Upper lobe of left lung (tissue), 6 donors: ENCODE results near the gene IL22RA2. TPM values are rescaled to one million over a fixed set of nuclear protein-coding genes. Genes with fewer than 3 reads are reported as not detected.

ENCODE experiments used
- ATAC-seq, 2 donors: fragments of 200-7000 bp; cut with Tn5 transposase; one replicate each; pipeline ENCODE4 v1.9.1; 2022; ENCODE audit warnings: mild to moderate bottlenecking in 2 of 2, moderate library complexity in 2 of 2; ENCODE audit not compliant: low FRiP score in 2 of 2
- DNase-seq, 2 donors: peaks; one replicate each; pipeline ENCODE4 v3.0.0-alpha.2; 2019 to 2020
- H3K27ac ChIP-seq, 4 donors: fragments of 200-600 bp; sonication (generic); one replicate each; pipeline ENCODE4 v1.5.1; 2016 to 2019
- H3K27me3 ChIP-seq, 4 donors: fragments of 200-600 bp; sonication (generic); one replicate each; pipeline ENCODE4 v1.5.1; 2017 to 2019
- H3K36me3 ChIP-seq, 4 donors: fragments of 200-600 bp; sonication (generic); one replicate each; pipeline ENCODE4 v1.5.1; 2016 to 2019
- H3K4me1 ChIP-seq, 4 donors: fragments of 200-600 bp; sonication (generic); one replicate each; pipeline ENCODE4 v1.5.1; 2018 to 2019
- H3K4me3 ChIP-seq, 4 donors: fragments of 200-600 bp; sonication (generic); one replicate each; pipeline ENCODE4 v1.5.1; 2017 to 2019; ENCODE audit warnings: mild to moderate bottlenecking in 2 of 4, moderate library complexity in 1 of 4
- H3K9me3 ChIP-seq, 4 donors: fragments of 200-600 bp; sonication (generic); one replicate each; pipeline ENCODE4 v1.5.1; 2018 to 2019
- EP300 ChIP-seq, 4 donors: sonication (generic); formaldehyde crosslinking; IDR thresholded peaks; one replicate each; pipeline ENCODE4 v1.5.1; 2017; ENCODE audit warnings: antibody characterized with exemption in 4 of 4, control low read depth in 2 of 4
- POLR2A ChIP-seq, 4 donors: fragments of 450-650 bp; IDR thresholded peaks; one replicate each; pipeline ENCODE4 v1.5.1; 2016 to 2017; ENCODE audit warnings: antibody characterized with exemption in 4 of 4, mild to moderate bottlenecking in 2 of 4
- POLR2AphosphoS5 ChIP-seq, 2 donors: sonication (generic); formaldehyde crosslinking; IDR thresholded peaks; one replicate each; pipeline ENCODE4 v1.5.1; 2017; ENCODE audit warnings: antibody characterized with exemption in 2 of 2
- WGBS, 2 donors: methylation state at CpG; one replicate each; pipeline ENCODE4 v1.1.5; 2017 to 2018; 5-methylcytosine and 5-hydroxymethylcytosine counted together
- total RNA-seq, 6 donors: library from RNA; depleted of rRNA in 4 of 6; stranded (reverse); fragments of >200 nt in 4 of 6; gene quantifications; one replicate each; pipeline versions ENCODE4 v1.1.0 to v1.2.1, GENCODE V29; 2016 to 2021
- TF ChIP-seq, protein P1 (sequence below), 6 experiments: fragments of 450-650 bp in 4 of 6; fragments of 200-600 bp in 2 of 6; sonication (generic) in 2 of 6; IDR thresholded peaks; one replicate each; pipeline ENCODE4 v1.5.1; 2016 to 2019; ENCODE audit warnings: antibody characterized with exemption in 6 of 6
- donor health status: DM: no; HTN: no; CAD: no; lungs with moderate emphysema.
- donor health status: DM: no; HTN: yes; CAD: no; lungs with severe emphysema.

The IL22RA2 gene
- total RNA-seq, 6 donors from 2014 or later: not detected

DNA sequence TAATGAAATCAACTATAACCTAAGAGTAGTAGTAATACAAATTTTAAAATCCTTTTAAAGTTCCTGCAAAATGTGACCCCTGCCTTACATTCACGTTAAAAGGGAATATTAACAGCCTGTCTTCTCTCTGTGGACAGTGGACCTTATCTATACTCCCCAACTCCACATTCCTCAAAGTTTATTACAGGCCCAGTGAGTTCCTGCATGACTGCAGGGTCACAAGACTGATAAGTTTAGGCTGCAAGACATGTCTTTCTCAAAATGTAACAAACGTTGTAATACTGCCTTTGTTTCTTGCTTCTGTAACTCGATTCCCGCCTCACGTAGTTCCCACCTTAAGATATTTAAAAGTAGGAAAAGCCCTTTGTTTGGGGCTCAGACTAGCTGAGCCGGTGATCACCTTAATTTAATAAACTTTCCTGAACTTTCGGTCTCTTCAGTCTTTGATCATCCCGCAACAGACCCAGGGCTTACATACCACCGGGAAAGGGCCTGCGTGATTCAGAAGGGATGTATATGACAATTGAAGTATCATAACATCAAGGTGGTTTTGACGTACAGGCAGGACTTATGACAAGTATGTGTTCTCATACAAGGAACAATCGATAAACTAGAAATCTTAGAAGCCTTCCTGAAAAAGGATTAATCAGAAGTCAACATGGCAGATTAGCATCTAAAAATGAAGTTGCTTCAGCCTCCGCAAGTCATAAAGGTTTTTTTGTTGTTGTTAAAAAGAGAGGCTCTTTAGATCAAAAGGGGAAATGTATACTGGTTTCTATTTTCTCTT, 3.0 kb downstream of the IL22RA2 start:
- no peaks in the 10 kb centered on the region for H3K36me3 ChIP-seq
- no peaks in the 10 kb centered on the region for H3K9me3 ChIP-seq
- DNase-seq (no peak), ATAC-seq (no peak)
- no peaks in the 10 kb centered on the region for H3K27me3 ChIP-seq
- H3K27ac ChIP-seq: no peak overlapping the region
- H3K4me1 ChIP-seq: peaks cover 0 to 10% (median 2%) of the 10 kb centered on the region in 4 donors
- 83 to 91% methylated on average over 13 of the region's 13 CpGs for WGBS, 2 donors
- no peak overlapping the region for H3K4me3 ChIP-seq
- TF ChIP-seq POLR2A (IDR thresholded peaks at IDR 0.05): no peak
- no peak for TF ChIP-seq POLR2AphosphoS5 (IDR thresholded peaks at IDR 0.05)
- TF ChIP-seq, protein P1, sequence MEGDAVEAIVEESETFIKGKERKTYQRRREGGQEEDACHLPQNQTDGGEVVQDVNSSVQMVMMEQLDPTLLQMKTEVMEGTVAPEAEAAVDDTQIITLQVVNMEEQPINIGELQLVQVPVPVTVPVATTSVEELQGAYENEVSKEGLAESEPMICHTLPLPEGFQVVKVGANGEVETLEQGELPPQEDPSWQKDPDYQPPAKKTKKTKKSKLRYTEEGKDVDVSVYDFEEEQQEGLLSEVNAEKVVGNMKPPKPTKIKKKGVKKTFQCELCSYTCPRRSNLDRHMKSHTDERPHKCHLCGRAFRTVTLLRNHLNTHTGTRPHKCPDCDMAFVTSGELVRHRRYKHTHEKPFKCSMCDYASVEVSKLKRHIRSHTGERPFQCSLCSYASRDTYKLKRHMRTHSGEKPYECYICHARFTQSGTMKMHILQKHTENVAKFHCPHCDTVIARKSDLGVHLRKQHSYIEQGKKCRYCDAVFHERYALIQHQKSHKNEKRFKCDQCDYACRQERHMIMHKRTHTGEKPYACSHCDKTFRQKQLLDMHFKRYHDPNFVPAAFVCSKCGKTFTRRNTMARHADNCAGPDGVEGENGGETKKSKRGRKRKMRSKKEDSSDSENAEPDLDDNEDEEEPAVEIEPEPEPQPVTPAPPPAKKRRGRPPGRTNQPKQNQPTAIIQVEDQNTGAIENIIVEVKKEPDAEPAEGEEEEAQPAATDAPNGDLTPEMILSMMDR (IDR thresholded peaks at IDR 0.05): no peak
- no peak for TF ChIP-seq EP300 (IDR thresholded peaks at IDR 0.05)

DNA sequence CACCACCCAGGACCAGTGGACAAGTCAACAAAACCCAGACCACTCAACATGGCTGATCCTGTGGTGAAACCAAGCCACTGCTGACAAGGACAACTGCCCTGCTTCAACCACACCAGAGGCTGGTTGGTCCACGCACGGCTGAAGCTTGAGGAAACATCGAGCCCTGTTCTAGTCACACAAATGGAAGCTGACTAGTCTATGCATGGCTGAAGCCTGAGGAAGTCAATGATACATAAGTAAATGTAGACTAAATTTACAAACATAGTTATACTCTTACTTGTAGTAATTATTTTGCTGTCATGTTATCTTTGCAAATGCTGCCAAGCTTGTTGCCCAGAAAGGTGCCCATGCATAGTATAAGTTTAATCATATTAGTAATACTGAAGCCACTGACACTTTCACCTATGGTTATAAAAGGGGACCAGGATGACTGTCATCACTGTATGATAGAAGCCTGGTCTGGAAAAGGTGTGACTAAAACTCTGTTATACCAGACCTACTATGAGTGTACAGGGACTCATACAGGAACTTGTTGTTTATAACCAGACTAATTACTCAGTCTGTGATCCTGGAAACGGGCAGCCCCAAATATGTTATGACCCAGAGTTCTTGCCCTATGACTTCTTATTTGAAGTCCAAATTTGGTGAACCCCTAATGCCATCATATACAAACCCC, 5.6 kb downstream of the IL22RA2 start:
- TF ChIP-seq, protein P1 (IDR thresholded peaks at IDR 0.05): no peak
- TF ChIP-seq EP300 (IDR thresholded peaks at IDR 0.05) (no peak), POLR2A (IDR thresholded peaks at IDR 0.05) (no peak), POLR2AphosphoS5 (IDR thresholded peaks at IDR 0.05) (no peak)
- 89 to 91% methylated on average over 4 of the region's 4 CpGs for WGBS, 2 donors

DNA sequence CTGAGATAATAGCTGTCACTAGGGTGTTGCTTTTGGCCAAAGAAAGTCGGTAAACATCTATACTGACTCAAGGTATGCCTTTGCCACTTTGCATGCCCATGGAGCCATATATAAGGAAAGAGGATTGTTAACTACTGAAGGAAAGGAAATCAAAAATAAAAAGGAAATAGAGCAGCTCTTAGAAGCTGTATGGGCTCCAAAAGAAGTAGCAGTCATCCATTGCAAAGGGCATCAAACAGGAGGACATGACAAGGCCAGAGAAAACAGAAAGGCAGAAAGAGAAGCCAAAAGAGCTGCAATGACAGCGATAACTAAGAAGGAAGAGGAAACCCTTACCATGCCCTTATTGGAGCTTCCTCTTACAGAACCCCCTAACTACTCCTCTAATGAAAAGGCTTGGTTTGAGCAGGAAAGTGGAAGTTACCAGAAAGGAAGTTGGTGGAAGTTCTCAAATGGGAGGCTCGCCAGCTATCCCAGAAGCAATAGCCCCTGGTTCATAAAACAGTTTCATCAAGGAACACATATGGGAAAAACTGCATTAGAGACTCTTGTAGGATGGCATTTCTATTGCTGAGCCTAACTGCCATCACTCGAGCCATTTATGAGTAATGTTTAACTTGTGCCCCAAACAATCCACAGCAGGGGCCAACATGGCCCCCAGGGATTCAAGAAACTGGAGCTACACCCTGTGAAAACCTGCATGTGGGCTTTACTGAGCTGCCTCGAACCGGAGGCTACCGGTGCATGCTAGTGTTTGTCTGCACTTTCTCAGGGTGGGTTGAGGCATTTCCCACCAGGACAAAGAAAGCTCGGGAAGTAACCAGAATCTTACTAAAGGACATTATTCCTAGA, 7.0 kb downstream of the IL22RA2 start:
- peak overlapping the region in 1 of 4 donors; percentile 49 for H3K27ac ChIP-seq

More for the DNA sequence above, 5.6 kb downstream of the IL22RA2 start:
- H3K27me3 ChIP-seq: no peaks in the 10 kb centered on the region
- DNase-seq: no peak
- no peak overlapping the region for H3K27ac ChIP-seq
- no peak for ATAC-seq
- no peaks in the 10 kb centered on the region for H3K36me3 ChIP-seq
- H3K9me3 ChIP-seq: peaks cover 0 to 9% (median 0%) of the 10 kb centered on the region in 4 donors
- peaks cover 0 to 12% (median 2%) of the 10 kb centered on the region in 4 donors for H3K4me1 ChIP-seq
- no peak overlapping the region for H3K4me3 ChIP-seq

More for the DNA sequence above, 7.0 kb downstream of the IL22RA2 start:
- peaks cover 0 to 12% (median 4%) of the 10 kb centered on the region in 4 donors for H3K4me1 ChIP-seq
- ATAC-seq (peak in 1 of 2 donors; percentile 67), DNase-seq (no peak)
- peaks cover 0 to 9% (median 0%) of the 10 kb centered on the region in 4 donors for H3K9me3 ChIP-seq
- WGBS, 2 donors: 81 to 82% methylated on average over 8 of the region's 8 CpGs
- no peak for TF ChIP-seq EP300 (IDR thresholded peaks at IDR 0.05)
- TF ChIP-seq, protein P1 (IDR thresholded peaks at IDR 0.05): peak in 1 of 6 experiments; percentile 31
- H3K4me3 ChIP-seq: no peak overlapping the region
- H3K27me3 ChIP-seq: no peaks in the 10 kb centered on the region
- no peaks in the 10 kb centered on the region for H3K36me3 ChIP-seq
